ENCODE measurements around the gene TMEM44.

The TMEM44 gene

GRCh38 chr3:194671900-194672808, 38.9 kb upstream of the TMEM44 start, which contains the start of gene LSG1:
Gene LSG1, minus strand, starts transcription at chr3:194672191. Its CDS starts 29 bp downstream, at chr3:194672162.
- H4K20me1 ChIP-seq, result peaks cover 34% of the 10 kb centered on the region
- peak within 1 kb of the TSS; percentile 75 for H3K4me3 ChIP-seq
- no peaks in the 10 kb centered on the region for H3K27me3 ChIP-seq
- peak within 1 kb of the TSS; percentile 93 for H3K9ac ChIP-seq
- H3K27ac ChIP-seq, result peak within 1 kb of the TSS; percentile 98
- H3K4me1 ChIP-seq, result peaks cover 30% of the 10 kb centered on the region
- no peak for TF ChIP-seq Cebpa-rat (IDR thresholded peaks at IDR 0.05)
- peak within 1 kb of the TSS; percentile 88 for H3K4me2 ChIP-seq
- H3K36me3 ChIP-seq, result peaks cover 29% of the 10 kb centered on the region
- H3K9me3 ChIP-seq, result no peaks in the 10 kb centered on the region

GRCh38 chr3:194671511-194671899, 38.3 kb upstream of the TMEM44 start:
- H3K9me3 ChIP-seq, result no peaks in the 10 kb centered on the region
- peak overlapping the region; percentile 98 for H3K27ac ChIP-seq
- TF ChIP-seq Cebpa-rat (IDR thresholded peaks at IDR 0.05), result no peak

GRCh38 chr3:194667363-194667762, 34.1 kb upstream of the TMEM44 start:
- H3K4me3 ChIP-seq, result no peak overlapping the region
- H3K9ac ChIP-seq, result no peak overlapping the region
- peaks cover 72% of the 10 kb centered on the region for H3K36me3 ChIP-seq
- no peak for TF ChIP-seq Cebpa-rat (IDR thresholded peaks at IDR 0.05)
- H3K9me3 ChIP-seq, result no peaks in the 10 kb centered on the region
- no peaks in the 10 kb centered on the region for H3K27me3 ChIP-seq
- peaks cover 26% of the 10 kb centered on the region for H3K4me1 ChIP-seq
- H3K27ac ChIP-seq, result no peak overlapping the region
- no peak overlapping the region for H3K4me2 ChIP-seq
- H4K20me1 ChIP-seq, result peaks cover 39% of the 10 kb centered on the region

More at GRCh38 chr3:194671511-194671899, 38.3 kb upstream of the TMEM44 start:
- Histone ChIP-seq H3K27me3 (no peaks in the 10 kb centered on the region), H3K4me2 (peak overlapping the region; percentile 88), H3K4me3 (peak overlapping the region; percentile 75), H3K4me1 (peaks cover 30% of the 10 kb centered on the region), H3K36me3 (peaks cover 35% of the 10 kb centered on the region), H3K9ac (peak overlapping the region; percentile 93), H4K20me1 (peaks cover 34% of the 10 kb centered on the region)

GRCh38 chr3:194664857-194665256, 31.6 kb upstream of the TMEM44 start:
- peaks cover 41% of the 10 kb centered on the region for H4K20me1 ChIP-seq
- no peak overlapping the region for H3K4me2 ChIP-seq
- peaks cover 35% of the 10 kb centered on the region for H3K4me1 ChIP-seq
- no peaks in the 10 kb centered on the region for H3K27me3 ChIP-seq
- peaks cover 90% of the 10 kb centered on the region for H3K36me3 ChIP-seq
- H3K27ac ChIP-seq, result no peak overlapping the region
- H3K9ac ChIP-seq, result no peak overlapping the region
- H3K4me3 ChIP-seq, result no peak overlapping the region
- TF ChIP-seq Cebpa-rat (IDR thresholded peaks at IDR 0.05), result no peak
- H3K9me3 ChIP-seq, result no peaks in the 10 kb centered on the region

GRCh38 chr3:194661946-194662345, 28.7 kb upstream of the TMEM44 start:
- Histone ChIP-seq H3K27ac (peak overlapping the region; percentile 23; the same call in 1 of the 2 replicates), H3K4me1 (peaks cover 32% of the 10 kb centered on the region), H3K27me3 (no peaks in the 10 kb centered on the region), H4K20me1 (peaks cover 23% of the 10 kb centered on the region; the same call in 1 of the 2 replicates), H3K9ac (peak overlapping the region; percentile 43), H3K4me3 (no peak overlapping the region), H3K36me3 (peaks cover 92% of the 10 kb centered on the region), H3K9me3 (no peaks in the 10 kb centered on the region; the same call in 1 of the 2 replicates), H3K4me2 (peak overlapping the region; percentile 57)
- no peak for TF ChIP-seq Cebpa-rat (IDR thresholded peaks at IDR 0.05)

- peak overlapping the region; percentile 57 for H3K4me2 ChIP-seq
- H3K36me3 ChIP-seq, result peaks cover 86% of the 10 kb centered on the region
- H3K27ac ChIP-seq, result no peak overlapping the region; the same call in 1 of the 2 replicates
- H3K9me3 ChIP-seq, result no peaks in the 10 kb centered on the region; the same call in 1 of the 2 replicates
- H3K4me3 ChIP-seq, result no peak overlapping the region
- no peaks in the 10 kb centered on the region for H3K27me3 ChIP-seq
- H4K20me1 ChIP-seq, result peaks cover 23% of the 10 kb centered on the region; the same call in 1 of the 2 replicates
- peaks cover 32% of the 10 kb centered on the region for H3K4me1 ChIP-seq
- no peak for TF ChIP-seq Cebpa-rat (IDR thresholded peaks at IDR 0.05)
- H3K9ac ChIP-seq, result peak overlapping the region; percentile 43; the same call in 1 of the 2 replicates
Observed at GRCh38 chr3:194661374-194661773, 28.2 kb upstream of the TMEM44 start.

- peaks cover 23% of the 10 kb centered on the region; the same call in 1 of the 2 replicates for H4K20me1 ChIP-seq
- no peak overlapping the region for H3K9ac ChIP-seq
- H3K27me3 ChIP-seq, result no peaks in the 10 kb centered on the region
- TF ChIP-seq Cebpa-rat (IDR thresholded peaks at IDR 0.05), result no peak
- no peak overlapping the region for H3K4me2 ChIP-seq
- H3K36me3 ChIP-seq, result peaks cover 75% of the 10 kb centered on the region
- H3K9me3 ChIP-seq, result no peaks in the 10 kb centered on the region; the same call in 1 of the 2 replicates
- peaks cover 32% of the 10 kb centered on the region for H3K4me1 ChIP-seq
- H3K27ac ChIP-seq, result no peak overlapping the region
- no peak overlapping the region for H3K4me3 ChIP-seq
Observed at GRCh38 chr3:194659778-194660177, 26.6 kb upstream of the TMEM44 start.

- H3K4me2 ChIP-seq, result no peak overlapping the region
- H3K9me3 ChIP-seq, result no peaks in the 10 kb centered on the region; the same call in 1 of the 2 replicates
- H3K9ac ChIP-seq, result no peak overlapping the region
- H4K20me1 ChIP-seq, result peaks cover 23% of the 10 kb centered on the region; the same call in 1 of the 2 replicates
- TF ChIP-seq Cebpa-rat (IDR thresholded peaks at IDR 0.05), result no peak
- H3K27ac ChIP-seq, result no peak overlapping the region
- H3K27me3 ChIP-seq, result no peaks in the 10 kb centered on the region
- H3K4me3 ChIP-seq, result no peak overlapping the region
- peaks cover 75% of the 10 kb centered on the region for H3K36me3 ChIP-seq
- peaks cover 32% of the 10 kb centered on the region for H3K4me1 ChIP-seq
Observed at GRCh38 chr3:194658477-194659242, 25.4 kb upstream of the TMEM44 start.

- Histone ChIP-seq H3K27me3 (no peaks in the 10 kb centered on the region), H3K36me3 (peaks cover 79% of the 10 kb centered on the region), H4K20me1 (peaks cover 18% of the 10 kb centered on the region; the same call in 1 of the 2 replicates), H3K9me3 (no peaks in the 10 kb centered on the region; the same call in 1 of the 2 replicates), H3K27ac (no peak overlapping the region), H3K4me2 (no peak overlapping the region), H3K4me1 (peaks cover 24% of the 10 kb centered on the region), H3K4me3 (no peak overlapping the region), H3K9ac (no peak overlapping the region)
- TF ChIP-seq Cebpa-rat (IDR thresholded peaks at IDR 0.05), result no peak
Observed at GRCh38 chr3:194657439-194657838, 24.2 kb upstream of the TMEM44 start.
